AG09319 (cell line): ENCODE measurements around the gene SEMA5B.

Experiments
- DNase-seq: peaks from one replicate; pipeline ENCODE4 v3.0.0-alpha.2; 2010; ENCODE audit warnings: low read depth; ENCODE audit errors: extremely low read depth
- TF ChIP-seq, protein P1 (sequence below): IDR thresholded peaks from 2 replicates; pipeline ENCODE4 v1.5.1; 2011; ENCODE audit warnings: low read depth, mild to moderate bottlenecking, inconsistent platforms, low read length, moderate library complexity

Gene SEMA5B

DNA sequence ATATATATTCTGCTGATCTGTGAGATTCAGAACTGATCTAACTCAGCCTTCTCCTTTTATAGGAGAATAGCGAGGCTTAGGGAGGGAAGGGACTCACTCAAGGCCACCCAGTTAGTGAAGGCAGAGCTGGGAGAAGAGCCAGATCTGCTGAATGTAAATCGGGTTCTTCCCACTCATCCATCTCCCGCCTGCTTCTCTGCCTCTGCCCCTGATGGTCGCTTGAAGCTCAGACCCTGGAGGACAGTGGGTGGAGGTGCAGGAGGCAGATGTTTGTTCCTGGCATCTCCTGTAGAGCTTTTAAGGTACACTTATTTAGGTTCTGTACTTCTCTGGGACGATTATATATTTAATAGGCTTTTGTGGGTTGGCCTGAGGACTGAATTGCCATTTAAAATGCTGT lies 43.6 kb upstream of the SEMA5B start:
- TF ChIP-seq, protein P1, sequence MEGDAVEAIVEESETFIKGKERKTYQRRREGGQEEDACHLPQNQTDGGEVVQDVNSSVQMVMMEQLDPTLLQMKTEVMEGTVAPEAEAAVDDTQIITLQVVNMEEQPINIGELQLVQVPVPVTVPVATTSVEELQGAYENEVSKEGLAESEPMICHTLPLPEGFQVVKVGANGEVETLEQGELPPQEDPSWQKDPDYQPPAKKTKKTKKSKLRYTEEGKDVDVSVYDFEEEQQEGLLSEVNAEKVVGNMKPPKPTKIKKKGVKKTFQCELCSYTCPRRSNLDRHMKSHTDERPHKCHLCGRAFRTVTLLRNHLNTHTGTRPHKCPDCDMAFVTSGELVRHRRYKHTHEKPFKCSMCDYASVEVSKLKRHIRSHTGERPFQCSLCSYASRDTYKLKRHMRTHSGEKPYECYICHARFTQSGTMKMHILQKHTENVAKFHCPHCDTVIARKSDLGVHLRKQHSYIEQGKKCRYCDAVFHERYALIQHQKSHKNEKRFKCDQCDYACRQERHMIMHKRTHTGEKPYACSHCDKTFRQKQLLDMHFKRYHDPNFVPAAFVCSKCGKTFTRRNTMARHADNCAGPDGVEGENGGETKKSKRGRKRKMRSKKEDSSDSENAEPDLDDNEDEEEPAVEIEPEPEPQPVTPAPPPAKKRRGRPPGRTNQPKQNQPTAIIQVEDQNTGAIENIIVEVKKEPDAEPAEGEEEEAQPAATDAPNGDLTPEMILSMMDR, result no peak
- no peak for DNase-seq

DNA sequence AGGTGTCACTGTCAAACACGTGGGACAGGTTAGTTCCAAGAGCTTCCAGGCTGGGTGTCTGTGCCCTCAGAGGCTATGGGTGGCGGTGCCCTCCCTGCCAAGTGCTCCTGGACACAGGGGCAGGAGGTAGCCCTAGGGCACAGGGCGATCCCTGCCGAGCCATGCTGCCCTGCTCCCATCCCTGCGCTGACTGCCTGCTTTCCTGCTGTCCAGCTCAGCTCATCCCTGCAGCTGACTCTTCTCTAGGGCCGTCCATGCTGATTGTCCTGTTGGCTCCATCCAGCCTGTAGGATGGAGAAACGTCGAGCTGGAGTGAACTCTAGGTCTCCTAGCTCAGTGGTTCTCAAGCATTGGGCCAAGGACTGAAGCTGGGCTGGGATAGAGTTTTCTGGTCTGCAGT lies 42.9 kb upstream of the SEMA5B start:
- TF ChIP-seq, protein P1, result no peak
- DNase-seq, result no peak

DNA sequence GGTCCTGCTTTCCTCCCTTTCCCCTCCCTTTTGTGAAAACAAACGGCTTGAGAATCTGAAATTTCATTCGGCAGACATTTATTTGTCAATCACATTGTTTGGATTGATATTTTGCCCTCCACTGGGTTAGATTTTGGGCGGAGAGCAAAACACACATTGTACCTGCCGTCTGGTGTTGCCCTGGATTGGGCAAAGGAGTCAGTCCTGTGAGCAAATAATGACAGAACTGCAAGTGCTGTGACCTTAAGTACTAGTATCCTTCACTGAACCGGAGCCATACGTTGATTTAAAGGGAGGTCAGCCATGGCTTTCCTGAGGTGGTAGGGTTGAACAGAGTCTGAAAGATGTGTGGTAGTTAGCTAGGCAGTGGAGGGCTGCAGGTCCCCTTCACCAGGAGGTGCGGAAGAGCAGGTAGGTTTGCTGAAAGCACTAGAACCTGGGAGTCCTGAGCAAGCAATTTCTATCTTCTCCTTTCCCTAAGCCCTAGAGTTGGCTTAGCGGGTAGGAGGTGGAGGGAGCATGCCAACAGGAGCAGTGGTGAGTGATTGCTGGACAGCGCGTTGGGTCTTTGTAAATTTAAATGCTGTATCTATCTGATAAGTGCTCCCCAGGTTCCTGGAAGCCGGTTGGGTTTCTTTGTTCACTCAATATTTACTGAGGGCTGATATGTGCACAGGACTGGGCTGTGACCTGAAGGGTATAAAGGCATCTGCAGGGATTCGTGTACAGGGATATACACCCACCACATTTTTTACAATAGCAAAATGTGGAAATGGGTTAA lies 41.2 kb upstream of the SEMA5B start:
- no peak for DNase-seq
- TF ChIP-seq, protein P1, result no peak

DNA sequence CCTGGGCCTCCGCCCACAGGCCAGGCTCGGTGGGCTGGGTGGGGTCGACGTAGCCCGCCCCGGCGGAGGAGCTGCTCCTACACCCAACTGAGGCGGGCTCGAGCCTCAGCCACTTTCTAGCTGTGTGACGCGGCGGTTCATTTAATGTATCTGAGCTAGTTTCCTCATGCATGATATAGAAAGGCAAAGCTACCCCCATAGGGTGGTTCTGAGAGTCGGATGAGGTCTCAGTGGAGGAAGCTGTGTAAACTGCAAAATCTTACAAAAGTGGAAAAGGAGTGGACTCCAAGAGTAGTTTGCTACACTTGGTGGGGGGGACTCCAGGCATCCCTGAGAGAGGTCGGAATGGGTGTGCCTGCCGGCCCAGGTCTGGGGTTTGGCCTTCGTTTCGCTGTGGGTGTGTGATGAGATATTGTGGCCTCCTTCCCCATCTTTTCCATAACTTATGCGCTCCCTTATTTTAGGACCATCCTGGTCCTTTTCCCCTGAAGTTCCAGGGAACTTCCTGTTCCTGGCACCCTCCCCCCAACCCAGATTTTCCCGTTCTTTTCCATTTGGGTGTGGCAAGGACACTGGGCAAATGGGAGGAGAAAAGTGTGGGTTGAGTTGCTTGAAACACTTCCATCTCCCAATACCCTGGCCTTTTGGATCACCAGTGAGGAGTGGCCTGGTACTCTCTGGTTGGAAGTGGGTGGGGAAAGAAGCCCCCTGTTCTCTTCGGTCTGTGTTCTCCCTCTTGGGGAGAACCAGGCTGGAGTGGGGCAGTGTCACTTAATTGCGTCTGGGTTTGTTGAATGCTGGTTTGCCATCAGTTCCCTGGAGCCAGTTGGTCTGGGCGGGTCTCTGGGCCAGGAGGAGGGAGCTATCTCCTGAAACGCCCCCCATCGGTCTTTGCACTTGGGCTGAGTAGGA lies 40.4 kb upstream of the SEMA5B start:
- TF ChIP-seq, protein P1, result no peak
- no peak for DNase-seq

DNA sequence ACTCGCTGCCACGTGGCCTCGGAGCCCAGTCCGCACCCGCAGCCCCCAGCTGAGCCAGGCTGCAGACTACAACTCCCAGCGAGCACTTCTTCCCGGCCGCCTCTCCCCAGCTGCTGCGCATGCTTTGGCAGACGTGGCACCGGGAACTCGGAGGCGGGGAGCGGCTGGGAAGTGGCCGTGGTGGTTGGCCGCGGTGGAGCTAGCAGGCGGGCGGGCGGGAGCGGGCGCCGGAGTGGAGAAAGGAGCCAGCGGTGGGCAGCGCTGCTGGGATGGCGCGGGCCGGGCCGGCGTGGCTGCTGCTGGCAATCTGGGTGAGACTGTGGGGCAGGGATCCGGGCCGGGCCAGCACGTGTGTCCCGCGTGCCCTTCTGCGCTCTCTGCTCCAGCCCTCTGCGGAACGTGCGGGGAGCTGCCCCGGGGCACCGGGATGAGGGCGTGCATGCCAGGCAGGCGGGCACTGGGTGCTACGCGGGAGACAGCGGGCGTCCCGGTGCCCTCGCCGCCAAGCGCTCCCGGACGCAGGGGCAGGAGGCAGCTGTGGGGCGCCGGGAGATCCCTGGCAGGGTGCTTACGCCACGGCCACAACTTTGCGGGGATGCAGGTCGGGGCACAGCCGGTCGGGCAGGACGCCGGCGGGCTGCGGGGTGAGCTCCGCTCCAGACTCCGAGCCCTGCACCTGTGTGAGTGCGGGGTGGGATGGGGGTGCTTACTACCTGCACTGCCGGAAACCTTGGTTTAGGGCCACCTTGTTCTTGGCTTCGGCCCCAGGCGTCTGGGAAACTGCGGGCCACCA lies 39.5 kb upstream of the SEMA5B start, which contains the start of gene PDIA5:
PDIA5 (plus strand) TSS at position 130 of the 793 bp plus-strand sequence; CDS start at position 270, 140 bp downstream.
- TF ChIP-seq, protein P1, result no peak
- DNase-seq, result peak; percentile 59

DNA sequence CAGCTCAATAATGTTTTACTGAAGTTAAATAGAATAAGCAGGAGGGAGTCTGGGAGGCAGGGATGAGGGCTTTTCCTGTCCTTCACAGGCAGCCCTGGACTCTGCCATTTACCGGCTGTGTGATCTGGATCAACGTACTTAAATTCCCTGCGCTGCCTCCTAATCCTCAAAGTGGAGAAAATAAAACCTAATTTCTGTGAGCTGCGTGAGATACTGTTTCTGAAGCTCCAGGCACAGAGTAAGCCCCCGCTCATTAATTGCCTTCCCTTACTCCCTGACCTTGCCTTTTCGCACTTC lies 39.0 kb upstream of the SEMA5B start:
- DNase-seq, result no peak
- TF ChIP-seq, protein P1, result no peak
